GM18951 (cell line): ENCODE measurements around the gene RABGAP1L.
"Not testable (repeated sequence)": the region's sequence is repeated elsewhere in the genome, so short reads cannot be mapped to it uniquely, and the experiment has no call there.

Experiments used
- POLR2A ChIP-seq: IDR thresholded peaks from 4 replicates; pipeline ENCODE4 v1.6.1; 2011; ENCODE audit warnings: mild to moderate bottlenecking; ENCODE audit not compliant: insufficient read length, insufficient read depth; ENCODE audit errors: extremely low read depth
- in situ Hi-C: fragments of 300-500 bp; cut with MboI; formaldehyde crosslinking; loops from one replicate; pipeline ENCODE4 v1.12.0; 2022; ENCODE audit warnings: low sequenced_read_pairs, mixed read lengths, inconsistent platforms; ENCODE audit not compliant: unreplicated experiment

Gene RABGAP1L

DNA sequence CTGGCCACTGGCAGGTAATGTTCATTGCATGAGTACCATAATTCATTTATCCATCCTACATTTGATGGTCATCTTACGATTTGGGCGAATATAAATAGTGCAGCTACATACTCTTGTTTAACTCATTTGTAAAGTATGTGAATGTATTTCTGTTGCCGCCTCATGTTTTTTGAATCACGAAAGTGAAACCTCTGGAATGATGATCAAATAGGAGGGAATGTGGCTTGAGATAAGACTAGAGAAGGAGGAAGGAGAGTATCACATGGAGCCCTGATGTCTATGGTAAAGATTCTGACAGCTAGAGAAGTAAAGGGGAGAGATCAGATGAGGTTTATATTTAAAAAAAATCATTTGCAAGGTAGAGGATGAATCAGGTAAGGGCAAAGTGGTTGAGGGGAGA, 855.9 kb downstream of the RABGAP1L start:
- in situ Hi-C loops = no loop called here
- TF ChIP-seq POLR2A = no peak

DNA sequence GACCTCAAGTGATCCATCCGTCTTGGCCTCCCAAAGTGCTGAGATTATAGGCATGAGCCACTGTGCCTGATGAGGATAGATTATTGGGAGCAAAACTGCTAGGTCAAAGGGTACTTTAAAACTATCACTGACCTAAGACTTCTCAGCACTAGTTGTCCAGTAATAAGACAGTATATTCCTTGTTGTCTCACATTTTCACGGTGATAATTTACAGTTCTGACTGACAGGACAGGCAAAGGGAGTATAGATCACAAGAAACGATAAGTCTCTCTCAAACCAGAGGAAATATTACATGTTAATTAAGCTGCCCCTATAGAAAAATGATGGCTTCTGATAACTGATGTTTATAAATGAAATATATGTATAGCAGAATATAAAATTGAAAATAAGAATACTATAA, 860.2 kb downstream of the RABGAP1L start:
- in situ Hi-C loops = no loop called here
- no peak for TF ChIP-seq POLR2A

DNA sequence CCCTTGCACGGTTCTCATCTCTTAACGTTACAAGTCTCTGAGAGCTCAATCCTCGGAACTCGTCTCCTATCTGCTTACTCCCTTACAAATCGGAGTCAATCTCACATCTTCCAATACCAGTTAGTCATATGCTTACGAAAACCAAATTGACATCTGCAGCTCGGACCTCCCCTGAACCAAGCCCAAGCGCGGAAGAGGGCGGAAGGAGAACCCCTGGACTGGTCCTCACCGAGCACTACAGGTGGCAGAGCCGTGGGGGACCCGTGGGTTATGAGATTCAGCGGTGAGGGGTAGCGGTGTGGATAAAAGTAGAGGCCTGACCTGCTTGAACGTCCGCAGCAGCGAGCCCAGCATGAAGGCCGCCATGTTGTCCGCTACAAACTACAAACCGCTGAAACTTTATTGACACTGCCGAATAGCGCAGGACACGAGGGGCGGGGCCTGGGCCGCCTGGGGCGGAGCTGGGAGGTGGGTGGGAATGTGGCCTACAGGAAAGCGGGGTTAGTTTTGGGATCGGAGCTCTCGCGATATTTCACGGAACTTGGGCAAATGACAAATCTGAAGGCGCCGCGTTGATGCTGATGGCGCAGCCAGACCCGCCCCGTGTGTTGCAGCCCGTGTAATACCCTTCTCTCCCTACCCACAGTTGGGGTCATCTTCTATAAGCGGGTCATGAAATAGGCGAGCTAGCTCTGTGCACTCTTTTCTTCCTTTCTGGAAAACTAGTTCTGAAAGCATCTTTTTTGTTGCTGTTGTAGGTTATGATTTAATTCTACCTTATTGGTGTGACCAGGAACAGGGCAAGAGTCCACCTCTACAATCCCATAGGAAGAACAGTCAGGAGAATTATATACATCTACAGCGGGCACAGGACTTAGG, 864.0 kb downstream of the RABGAP1L start, which contains the start of gene MRPS14:
Gene MRPS14 (minus strand): TSS at position 383 of the 879 bp plus-strand sequence. CDS start 17 bp downstream, at position 366.
- in situ Hi-C loops = no loop called here
- TF ChIP-seq POLR2A = peak; percentile 90

DNA sequence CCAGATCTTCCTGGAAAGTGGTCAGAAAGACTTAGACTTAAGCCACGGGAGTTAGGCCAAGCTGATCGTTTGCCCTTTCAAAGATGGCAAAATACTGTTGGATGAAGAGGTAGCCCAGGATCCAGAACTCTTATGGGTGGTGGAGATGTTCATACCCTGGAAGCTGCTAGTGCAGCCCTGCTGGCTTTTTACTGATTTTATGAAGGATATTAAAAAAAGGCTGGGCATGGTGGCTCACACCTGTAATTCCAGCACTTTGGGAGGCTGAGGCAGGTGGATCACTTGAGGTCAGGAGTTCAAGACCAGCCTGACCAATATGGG, 864.6 kb downstream of the RABGAP1L start:
- in situ Hi-C loops = not testable (repeated sequence)

DNA sequence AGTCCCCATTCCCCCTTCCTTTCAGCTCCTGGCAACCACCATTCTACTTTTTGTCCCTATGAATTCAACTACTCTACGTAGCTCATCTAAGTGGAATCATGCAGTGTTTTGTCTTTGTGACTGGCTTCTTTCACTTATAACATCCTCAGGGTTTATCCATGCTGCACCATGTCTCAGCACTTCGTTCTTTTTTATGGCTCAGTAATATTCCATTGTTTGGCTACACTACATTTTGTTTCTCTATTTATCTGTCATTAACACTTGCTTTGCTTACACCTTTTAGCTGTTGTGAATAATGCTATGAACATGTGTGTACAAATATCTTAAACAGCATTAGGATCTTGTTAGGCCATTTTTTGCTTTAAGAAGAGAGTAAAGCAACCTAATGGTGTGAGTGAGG, 865.5 kb downstream of the RABGAP1L start:
- TF ChIP-seq POLR2A = no peak

DNA sequence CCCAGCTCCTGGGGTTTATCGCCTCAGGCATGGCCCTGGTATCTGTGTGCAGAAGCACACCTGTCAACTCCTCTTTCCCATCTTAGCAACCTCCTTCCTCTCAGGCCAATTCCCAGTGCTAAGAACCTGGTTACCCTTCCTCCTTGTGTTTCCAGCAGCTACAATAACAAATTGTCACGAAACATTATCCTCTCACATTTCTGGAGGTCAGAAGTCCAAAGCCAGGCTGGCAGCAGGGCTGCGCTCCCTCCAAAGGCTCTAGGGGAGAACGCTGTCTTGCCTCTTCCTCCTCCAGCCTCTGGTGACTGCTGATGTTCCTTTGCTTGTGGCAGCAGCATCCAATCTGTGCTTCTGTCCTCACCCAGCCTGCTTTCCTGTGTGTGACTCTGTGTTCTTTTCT, 874.6 kb downstream of the RABGAP1L start:
- in situ Hi-C loops = loop anchor here (5.0 to 25.0 kb wide), 2 partner anchors 103 to 303 kb away; no protein-coding TSS in a partner anchor
- no peak for TF ChIP-seq POLR2A

More for the DNA sequence above, 865.5 kb downstream of the RABGAP1L start:
- in situ Hi-C loops = loop anchor here (25.0 kb wide), 1 partner anchor 313 kb away; no protein-coding TSS in a partner anchor

DNA sequence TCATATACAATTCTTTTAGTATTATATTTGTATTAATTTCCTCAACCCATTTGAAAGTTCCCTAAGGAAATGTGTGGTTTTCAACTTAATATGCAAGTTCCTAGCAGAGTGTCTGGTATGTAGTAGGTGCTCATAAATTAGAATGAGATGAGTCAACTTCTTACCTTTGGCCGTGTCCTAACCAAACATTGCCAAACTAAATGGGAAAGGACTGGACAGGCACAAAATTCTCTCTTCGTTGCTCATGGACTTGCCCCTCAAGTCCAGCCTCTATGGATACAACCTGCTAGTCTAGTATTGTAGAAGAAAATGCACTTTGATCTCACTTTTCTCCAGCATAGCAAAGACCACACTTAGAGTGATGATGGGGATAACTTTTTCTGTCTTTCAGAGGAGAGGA, 875.5 kb downstream of the RABGAP1L start:
- TF ChIP-seq POLR2A = no peak
- in situ Hi-C loops = loop anchor here (5.0 to 25.0 kb wide), 2 partner anchors 103 to 303 kb away; no protein-coding TSS in a partner anchor

DNA sequence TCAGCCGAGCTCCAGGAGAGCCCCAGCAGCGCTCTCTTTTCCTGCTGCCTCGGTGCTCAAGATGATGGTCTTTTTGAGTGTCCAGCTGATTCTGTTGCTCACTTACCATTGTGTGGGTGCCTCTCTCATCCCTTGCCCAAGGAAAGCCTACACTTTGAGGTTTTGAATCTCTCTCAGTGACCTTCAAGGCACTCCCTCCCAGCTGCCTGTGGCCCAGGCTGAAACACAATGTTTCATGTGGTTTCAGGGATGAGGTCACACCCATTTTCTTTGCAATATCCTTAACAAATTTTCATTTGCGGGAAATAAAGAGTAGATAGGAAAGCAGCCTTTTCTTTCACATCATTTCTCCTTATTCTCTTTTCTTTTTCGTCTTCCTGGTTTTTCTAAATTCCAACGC, 876.5 kb downstream of the RABGAP1L start:
- TF ChIP-seq POLR2A = no peak
- in situ Hi-C loops = loop anchor here (25.0 kb wide), 1 partner anchor 301 kb away; no protein-coding TSS in a partner anchor

DNA sequence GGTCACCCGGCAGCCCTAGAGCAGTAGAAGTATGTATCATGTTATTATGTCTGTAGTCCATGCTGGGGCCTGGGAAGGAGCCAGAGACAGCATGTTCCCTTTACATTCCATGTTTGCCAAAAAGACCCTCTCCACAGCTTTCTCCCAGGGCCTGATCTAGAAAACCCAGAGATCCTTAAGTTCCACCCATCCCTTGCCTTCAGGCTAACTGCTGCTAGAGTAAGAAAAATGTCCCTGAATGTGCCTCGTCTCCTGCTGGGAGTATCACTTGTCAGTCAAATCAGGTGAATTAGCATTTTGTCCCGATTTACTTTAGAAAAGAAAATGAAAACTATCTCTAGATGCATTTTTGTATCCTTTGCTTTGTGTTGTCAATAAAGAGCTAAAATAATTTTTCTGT, 877.2 kb downstream of the RABGAP1L start:
- in situ Hi-C loops = loop anchor here (25.0 kb wide), 1 partner anchor 301 kb away; no protein-coding TSS in a partner anchor
- TF ChIP-seq POLR2A = no peak

DNA sequence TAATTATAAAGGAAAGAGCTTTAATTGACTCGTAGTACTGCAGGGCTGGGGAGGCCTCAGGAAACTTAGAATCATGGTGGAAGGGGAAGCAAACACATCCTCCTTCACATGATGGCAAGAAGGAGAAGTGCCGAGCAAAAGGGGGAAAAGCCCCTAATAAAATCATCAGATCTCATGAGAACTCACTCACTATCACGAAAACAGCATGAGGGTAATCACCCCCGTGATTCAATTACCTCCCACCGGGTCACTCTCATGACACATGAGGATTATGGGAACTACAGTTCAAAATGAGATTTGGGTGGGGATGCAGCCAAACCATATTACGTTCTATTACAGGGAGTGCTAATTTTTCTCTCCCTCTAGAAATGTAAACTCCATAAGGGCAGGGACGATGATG, 878.1 kb downstream of the RABGAP1L start:
- in situ Hi-C loops = loop anchor here (25.0 kb wide), 1 partner anchor 300 kb away; no protein-coding TSS in a partner anchor
- no peak for TF ChIP-seq POLR2A

DNA sequence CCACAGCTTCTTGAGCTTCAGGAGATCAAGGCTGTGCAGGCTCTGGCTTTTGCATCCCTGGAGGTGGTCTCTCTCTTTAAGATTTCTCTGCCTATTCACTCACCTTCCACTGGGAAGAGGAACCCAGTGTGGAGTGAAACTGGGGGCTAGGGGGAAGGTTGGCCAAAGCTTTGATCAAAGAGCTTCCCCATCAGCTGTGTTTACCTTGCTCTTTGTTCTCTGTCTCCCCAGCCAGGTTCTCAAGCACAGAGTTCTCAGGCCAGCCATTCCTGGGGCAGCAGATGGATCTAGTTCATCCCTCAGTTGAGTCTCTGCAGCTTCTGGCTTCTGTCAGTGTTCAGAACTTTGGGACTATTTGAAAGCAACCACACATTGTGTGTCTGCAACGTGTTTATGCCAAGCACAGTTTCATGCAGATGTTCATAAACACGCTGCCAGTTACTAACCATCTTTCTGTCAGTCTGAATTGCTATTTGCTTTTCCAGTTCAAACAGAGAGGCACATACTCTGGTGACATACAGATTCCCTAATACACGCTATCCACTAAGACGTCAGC, 881.1 kb downstream of the RABGAP1L start:
- no peak for TF ChIP-seq POLR2A
- in situ Hi-C loops = loop anchor here (25.0 kb wide), 1 partner anchor 297 kb away; no protein-coding TSS in a partner anchor

DNA sequence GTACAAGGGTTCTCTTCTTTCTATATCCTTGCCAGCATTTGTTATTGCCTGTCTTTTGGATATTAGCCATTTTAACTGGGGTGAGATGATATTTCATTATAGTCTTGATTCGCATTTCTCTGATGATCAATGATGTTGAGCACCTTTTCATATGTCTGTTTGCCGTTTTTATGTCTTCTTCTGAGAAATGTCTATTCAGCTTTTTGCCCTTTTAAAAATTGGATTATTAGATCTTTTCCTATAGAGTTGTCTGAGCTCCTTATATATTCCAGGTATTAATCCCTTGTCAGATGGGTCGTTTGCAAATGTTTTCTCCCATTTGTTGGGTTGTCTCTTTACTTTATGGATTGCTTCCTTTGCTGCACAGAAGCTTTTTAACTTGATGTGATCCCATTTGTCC, 883.3 kb downstream of the RABGAP1L start:
- in situ Hi-C loops = loop anchor here (25.0 kb wide), 1 partner anchor 295 kb away; no protein-coding TSS in a partner anchor
- no peak for TF ChIP-seq POLR2A

DNA sequence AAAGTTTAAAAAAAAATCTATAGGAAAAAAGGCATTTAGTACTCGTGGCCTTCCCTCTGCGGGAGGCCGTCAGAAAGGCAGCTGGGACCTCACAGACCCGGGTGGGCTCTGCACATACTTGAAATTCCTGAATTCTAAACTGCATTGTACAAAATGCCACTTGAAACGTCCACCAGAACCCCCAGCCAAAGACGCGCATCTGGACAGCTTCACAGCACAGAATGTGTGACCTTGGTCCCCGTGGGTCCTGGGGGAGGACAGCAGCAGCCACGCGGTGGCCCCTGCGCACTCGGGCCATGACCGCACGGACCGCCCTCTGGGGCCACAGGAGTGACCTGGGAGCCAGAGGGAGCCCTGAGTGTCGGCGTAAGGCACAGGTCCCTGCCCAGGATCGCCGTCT, 884.5 kb downstream of the RABGAP1L start:
- TF ChIP-seq POLR2A = no peak
- in situ Hi-C loops = loop anchor here (25.0 kb wide), 1 partner anchor 293 kb away; no protein-coding TSS in a partner anchor

DNA sequence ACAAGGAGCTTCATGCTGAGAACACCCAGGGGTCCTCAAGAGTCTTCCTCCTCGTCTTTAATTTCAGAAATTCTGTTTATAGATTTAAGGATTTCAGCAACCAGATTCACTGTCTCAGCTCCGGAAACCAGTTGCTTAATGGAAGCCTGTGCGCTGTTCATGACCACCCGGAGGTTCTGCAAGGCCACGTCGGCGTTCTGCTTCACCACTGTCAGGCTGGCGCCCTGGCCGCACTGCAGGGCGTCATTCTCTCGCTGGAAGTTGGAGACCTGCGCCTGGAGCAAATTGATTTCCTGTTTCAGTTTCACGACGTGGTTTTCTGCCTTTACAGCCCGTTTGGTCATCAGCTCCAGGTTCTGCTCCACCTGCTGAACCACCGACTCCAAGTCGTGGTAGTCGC, 885.3 kb downstream of the RABGAP1L start:
- in situ Hi-C loops = loop anchor here (25.0 kb wide), 1 partner anchor 293 kb away; no protein-coding TSS in a partner anchor
